Suprapubic skin (tissue), 4 donors: ENCODE data around the gene HESX1. TPM values are rescaled to one million over a fixed set of nuclear protein-coding genes. Genes with fewer than 3 reads are reported as not detected.

Experiments
- DNase-seq, 2 donors: peaks; one replicate each; pipeline ENCODE4 v3.0.0-alpha.2; 2019; ENCODE audit warnings: low spot score in 2 of 2
- H3K27ac ChIP-seq: fragments of 200-600 bp; sonication (generic); one replicate; pipeline ENCODE4 v1.5.1; 2019
- H3K27me3 ChIP-seq: fragments of 200-600 bp; sonication (generic); one replicate; pipeline ENCODE4 v1.5.1; 2019
- H3K36me3 ChIP-seq: fragments of 200-600 bp; sonication (generic); one replicate; pipeline ENCODE4 v1.5.1; 2019
- H3K4me1 ChIP-seq: fragments of 200-600 bp; sonication (generic); one replicate; pipeline ENCODE4 v1.5.1; 2019
- H3K4me3 ChIP-seq: fragments of 200-600 bp; sonication (generic); one replicate; pipeline ENCODE4 v1.5.1; 2019; ENCODE audit warnings: mild to moderate bottlenecking
- H3K9me3 ChIP-seq: fragments of 200-600 bp; sonication (generic); one replicate; pipeline ENCODE4 v1.5.1; 2019
- EP300 ChIP-seq: sonication (generic); formaldehyde crosslinking; IDR thresholded peaks from one replicate; pipeline ENCODE4 v1.6.1; 2017; ENCODE audit warnings: antibody characterized with exemption
- POLR2A ChIP-seq, 2 donors: fragments of 450-650 bp; IDR thresholded peaks; one replicate each; pipeline ENCODE4 v1.6.1; 2017; ENCODE audit warnings: antibody characterized with exemption in 2 of 2, mild to moderate bottlenecking in 2 of 2, moderate library complexity in 2 of 2
- POLR2AphosphoS5 ChIP-seq, 3 donors: sonication (generic); formaldehyde crosslinking; IDR thresholded peaks; one replicate each; pipeline ENCODE4 v1.6.1; 2017; ENCODE audit warnings: antibody characterized with exemption in 3 of 3
- WGBS: methylation state at CpG from one replicate; pipeline ENCODE4 v1.1.5; 2018; 5-methylcytosine and 5-hydroxymethylcytosine counted together
- total RNA-seq, 4 donors: library from RNA; depleted of rRNA; stranded (reverse); fragments of >200 nt; gene quantifications; one replicate each; pipeline ENCODE4 v1.1.0, GENCODE V29; 2016
- TF ChIP-seq, protein P1 (sequence below), 2 donors: fragments of 200-600 bp in 1 of 2; fragments of 450-650 bp in 1 of 2; sonication (generic) in 1 of 2; IDR thresholded peaks; one replicate each; pipeline ENCODE4 v1.5.1; 2016 to 2019; ENCODE audit warnings: antibody characterized with exemption in 2 of 2, mild to moderate bottlenecking in 1 of 2, moderate library complexity in 1 of 2

The HESX1 gene
- 1 to 10 TPM in 1 of 4 donors, under 1 TPM in 2, not detected in 1; 0.76 to 4.7 (median 0.89) TPM for total RNA-seq

DNA sequence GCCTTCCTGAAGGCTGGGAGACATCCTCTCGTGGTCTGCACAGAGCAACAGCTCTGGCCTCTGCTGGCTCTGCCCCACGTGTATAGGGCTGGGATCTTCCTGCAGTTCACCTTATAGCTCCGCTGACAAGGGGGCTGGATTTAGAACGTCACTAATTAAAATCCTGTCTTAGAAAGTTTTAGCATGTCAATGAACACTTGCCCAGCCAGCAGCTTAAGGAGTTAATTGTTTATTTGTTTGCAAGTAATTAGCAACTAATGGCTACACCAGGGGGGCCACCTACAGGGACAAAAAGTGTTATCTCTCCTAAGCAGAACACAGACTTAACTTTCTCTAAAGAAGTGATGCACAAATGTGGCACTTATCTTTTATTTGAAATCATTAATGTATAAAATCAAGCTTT lies at the start of gene HESX1:
HESX1 (minus strand) TSS at position 84 of the 403 bp plus-strand sequence; CDS start at position 24, 60 bp downstream.
- no peaks in the 10 kb centered on the region for H3K4me1 ChIP-seq
- H3K27me3 ChIP-seq: no peaks in the 10 kb centered on the region
- no peaks in the 10 kb centered on the region for H3K36me3 ChIP-seq
- 56% methylated on average over 4 of the region's 4 CpGs for WGBS
- TF ChIP-seq POLR2AphosphoS5 (IDR thresholded peaks at IDR 0.05) (no peak), EP300 (no peak), POLR2A (IDR thresholded peaks at IDR 0.05) (no peak)
- TF ChIP-seq, protein P1, sequence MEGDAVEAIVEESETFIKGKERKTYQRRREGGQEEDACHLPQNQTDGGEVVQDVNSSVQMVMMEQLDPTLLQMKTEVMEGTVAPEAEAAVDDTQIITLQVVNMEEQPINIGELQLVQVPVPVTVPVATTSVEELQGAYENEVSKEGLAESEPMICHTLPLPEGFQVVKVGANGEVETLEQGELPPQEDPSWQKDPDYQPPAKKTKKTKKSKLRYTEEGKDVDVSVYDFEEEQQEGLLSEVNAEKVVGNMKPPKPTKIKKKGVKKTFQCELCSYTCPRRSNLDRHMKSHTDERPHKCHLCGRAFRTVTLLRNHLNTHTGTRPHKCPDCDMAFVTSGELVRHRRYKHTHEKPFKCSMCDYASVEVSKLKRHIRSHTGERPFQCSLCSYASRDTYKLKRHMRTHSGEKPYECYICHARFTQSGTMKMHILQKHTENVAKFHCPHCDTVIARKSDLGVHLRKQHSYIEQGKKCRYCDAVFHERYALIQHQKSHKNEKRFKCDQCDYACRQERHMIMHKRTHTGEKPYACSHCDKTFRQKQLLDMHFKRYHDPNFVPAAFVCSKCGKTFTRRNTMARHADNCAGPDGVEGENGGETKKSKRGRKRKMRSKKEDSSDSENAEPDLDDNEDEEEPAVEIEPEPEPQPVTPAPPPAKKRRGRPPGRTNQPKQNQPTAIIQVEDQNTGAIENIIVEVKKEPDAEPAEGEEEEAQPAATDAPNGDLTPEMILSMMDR (IDR thresholded peaks at IDR 0.05): no peak
- no peak within 1 kb of the TSS for H3K27ac ChIP-seq
- no peaks in the 10 kb centered on the region for H3K9me3 ChIP-seq
- no peak for DNase-seq
- no peak within 1 kb of the TSS for H3K4me3 ChIP-seq

GRCh38 chr3:57244946-57245345 lies 45.2 kb upstream of the HESX1 start:
- Histone ChIP-seq H3K9me3 (no peaks in the 10 kb centered on the region), H3K4me1 (no peaks in the 10 kb centered on the region), H3K36me3 (peaks cover 77% of the 10 kb centered on the region), H3K27ac (no peak overlapping the region), H3K27me3 (no peaks in the 10 kb centered on the region), H3K4me3 (no peak overlapping the region)
- no peak for TF ChIP-seq POLR2AphosphoS5 (IDR thresholded peaks at IDR 0.05)
- TF ChIP-seq POLR2A (IDR thresholded peaks at IDR 0.05): no peak
- TF ChIP-seq, protein P1 (IDR thresholded peaks at IDR 0.05): no peak
- TF ChIP-seq EP300: no peak
- DNase-seq: no peak
- WGBS: 87% methylated on average over 2 of the region's 2 CpGs

DNA sequence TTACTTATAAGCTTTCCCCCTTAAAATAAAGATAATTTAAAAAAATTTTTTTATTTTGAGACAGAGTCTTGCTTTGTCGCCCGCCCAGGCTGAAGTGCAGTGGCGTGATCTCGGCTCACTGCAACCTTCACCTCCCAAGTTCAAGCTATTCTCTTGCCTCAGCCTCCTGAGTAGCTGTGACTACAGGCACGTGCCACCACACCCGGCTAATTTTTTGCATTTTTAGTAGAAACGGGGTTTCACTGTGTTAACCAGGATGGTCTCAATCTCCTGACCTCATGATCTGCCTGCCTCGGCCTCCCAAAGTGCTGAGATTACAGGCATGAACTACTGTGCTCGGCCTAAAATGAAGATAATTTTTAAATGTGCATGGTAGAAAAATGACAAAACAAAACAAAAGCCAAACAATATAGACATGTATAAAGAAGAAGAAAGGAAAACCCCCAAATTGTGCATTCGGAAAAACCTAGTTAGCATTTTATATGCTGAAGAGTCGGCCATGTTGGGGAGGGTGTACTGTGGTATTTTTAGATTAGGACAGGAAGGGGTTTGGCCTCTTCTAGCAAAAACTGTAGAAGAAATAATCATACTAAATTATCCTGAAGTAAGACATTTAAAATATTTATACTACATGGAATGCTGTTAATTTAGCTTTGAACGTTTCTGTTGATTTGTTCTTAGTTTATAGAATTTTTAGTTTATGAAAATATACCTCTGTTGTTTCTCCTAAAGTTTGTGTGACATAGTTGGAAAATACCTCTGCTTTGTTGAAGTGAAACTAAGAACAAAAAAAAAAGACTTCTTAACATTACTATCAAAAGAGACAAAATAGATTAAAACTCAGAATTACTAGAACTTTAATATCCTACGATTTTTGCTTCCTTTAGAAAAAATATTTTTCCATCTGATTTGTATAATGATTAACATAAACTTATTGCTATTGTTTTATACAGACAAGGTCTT lies 35.1 kb upstream of the HESX1 start:
- Histone ChIP-seq H3K4me3 (no peak overlapping the region), H3K4me1 (peaks cover 11% of the 10 kb centered on the region), H3K36me3 (peaks cover 20% of the 10 kb centered on the region), H3K9me3 (no peaks in the 10 kb centered on the region), H3K27ac (no peak overlapping the region), H3K27me3 (no peaks in the 10 kb centered on the region)
- no peak for DNase-seq
- no peak for TF ChIP-seq POLR2AphosphoS5 (IDR thresholded peaks at IDR 0.05)
- TF ChIP-seq POLR2A (IDR thresholded peaks at IDR 0.05): no peak
- no peak for TF ChIP-seq EP300
- TF ChIP-seq, protein P1 (IDR thresholded peaks at IDR 0.05): no peak
- WGBS: 92% methylated on average over 13 of the region's 13 CpGs

DNA sequence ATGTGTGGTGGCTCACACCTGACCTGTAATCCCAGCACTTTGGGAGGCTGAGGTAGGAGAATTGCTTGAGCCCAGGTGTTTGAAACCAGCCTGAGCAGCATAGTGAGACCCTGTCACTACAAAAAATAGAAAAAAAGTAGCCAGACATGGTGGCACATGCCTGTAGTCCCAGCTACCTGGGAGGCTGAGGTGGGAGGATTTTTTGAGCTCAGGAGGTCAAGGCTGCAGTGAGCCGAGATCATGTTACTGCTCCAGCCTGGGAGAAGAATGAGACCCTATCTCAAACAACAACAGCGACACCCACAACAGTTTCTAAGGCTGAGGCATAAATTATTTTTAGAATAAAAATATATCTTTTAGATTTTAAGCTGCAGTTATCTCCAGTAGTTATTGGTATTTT lies 34.0 kb upstream of the HESX1 start:
- Histone ChIP-seq H3K27me3 (no peaks in the 10 kb centered on the region), H3K4me1 (peaks cover 22% of the 10 kb centered on the region), H3K4me3 (no peak overlapping the region), H3K9me3 (no peaks in the 10 kb centered on the region), H3K27ac (no peak overlapping the region), H3K36me3 (peaks cover 12% of the 10 kb centered on the region)
- TF ChIP-seq EP300 (no peak), POLR2AphosphoS5 (IDR thresholded peaks at IDR 0.05) (no peak), POLR2A (IDR thresholded peaks at IDR 0.05) (no peak)
- TF ChIP-seq, protein P1 (IDR thresholded peaks at IDR 0.05): no peak
- 97% methylated on average over 2 of the region's 2 CpGs for WGBS
- no peak for DNase-seq

- no peaks in the 10 kb centered on the region for H3K27me3 ChIP-seq
- H3K4me1 ChIP-seq: peaks cover 33% of the 10 kb centered on the region
- WGBS: 50% methylated on average over 2 of the region's 2 CpGs
- no peak overlapping the region for H3K4me3 ChIP-seq
- no peak for DNase-seq
- peaks cover 2% of the 10 kb centered on the region for H3K36me3 ChIP-seq
- H3K9me3 ChIP-seq: no peaks in the 10 kb centered on the region
- TF ChIP-seq, protein P1 (IDR thresholded peaks at IDR 0.05): no peak
- TF ChIP-seq EP300: no peak
- no peak for TF ChIP-seq POLR2AphosphoS5 (IDR thresholded peaks at IDR 0.05)
- TF ChIP-seq POLR2A (IDR thresholded peaks at IDR 0.05): no peak
- no peak overlapping the region for H3K27ac ChIP-seq
Observed at GRCh38 chr3:57230006-57230405, 30.2 kb upstream of the HESX1 start.
